NOMO-1 treated with dmso at 0.1 percent for 144 hours (cell line): Measurements from ENCODE around the gene NRIP1.

Source experiments
- DNase-seq: peaks from one replicate; lab custom pipeline; 2025; ENCODE audit not compliant: unreplicated experiment; lab: John Stamatoyannopoulos, UW

NRIP1 gene

GRCh38 chr21:15065392-15066122, 757 bp upstream of the NRIP1 start:
- peak; percentile 73 for DNase-seq

GRCh38 chr21:15063814-15064575, 805 bp downstream of the NRIP1 start:
- no peak for DNase-seq

- DNase-seq, result no peak
Measured at GRCh38 chr21:15063081-15063813, 1.6 kb downstream of the NRIP1 start.

GRCh38 chr21:15062606-15062965, 2.2 kb downstream of the NRIP1 start:
- DNase-seq, result no peak

- no peak for DNase-seq
Measured at GRCh38 chr21:15061747-15062605, 2.8 kb downstream of the NRIP1 start.

- DNase-seq, result no peak
Measured at GRCh38 chr21:15061279-15061678, 3.5 kb downstream of the NRIP1 start.

GRCh38 chr21:15060543-15061175, 4.1 kb downstream of the NRIP1 start:
- DNase-seq, result no peak

GRCh38 chr21:15059397-15059796, 5.4 kb downstream of the NRIP1 start:
- no peak for DNase-seq

- DNase-seq, result no peak
Measured at GRCh38 chr21:15058854-15059263, 5.9 kb downstream of the NRIP1 start.

- DNase-seq, result no peak
Measured at GRCh38 chr21:15057285-15057684, 7.5 kb downstream of the NRIP1 start.

GRCh38 chr21:15054606-15055239, 10.1 kb downstream of the NRIP1 start:
- DNase-seq, result no peak

GRCh38 chr21:15054089-15054488, 10.7 kb downstream of the NRIP1 start:
- DNase-seq, result no peak

GRCh38 chr21:15053500-15053899, 11.3 kb downstream of the NRIP1 start:
- DNase-seq, result no peak

- no peak for DNase-seq
Measured at GRCh38 chr21:15052459-15052763, 12.4 kb downstream of the NRIP1 start.

- no peak for DNase-seq
Measured at GRCh38 chr21:15051644-15052458, 12.9 kb downstream of the NRIP1 start.

- DNase-seq, result no peak
Measured at GRCh38 chr21:15050568-15051377, 14.0 kb downstream of the NRIP1 start.

- no peak for DNase-seq
Measured at GRCh38 chr21:15045017-15045416, 19.8 kb downstream of the NRIP1 start.

- DNase-seq, result no peak
Measured at GRCh38 chr21:15042531-15042930, 22.3 kb downstream of the NRIP1 start.
